A549 (cell line): ENCODE data around the gene CARD10.

Experiments used
- NR3C1 ChIP-seq: fragments of >200 bp; sonication (Bioruptor Twin); formaldehyde crosslinking; IDR thresholded peaks from 3 replicates; pipeline ENCODE4 v1.6.1; 2017
- RAD21 ChIP-seq, 2 experiments: fragments of >200 bp in 1 of 2; sonication (Bioruptor Twin) in 1 of 2; formaldehyde crosslinking in 1 of 2; IDR thresholded peaks in 1 of 2; conservative IDR thresholded peaks in 1 of 2; 2 replicates in 1 of 2; 3 replicates in 1 of 2; pipeline ENCODE4 v1.6.1; 2012 to 2018; ENCODE audit warnings: inconsistent platforms in 1 of 2
- RARB ChIP-seq: fragments of 250-450 bp; sonication (Bioruptor Pico); IDR thresholded peaks from 2 replicates; pipeline ENCODE4 v1.8.0; 2021; ENCODE audit warnings: mild to moderate bottlenecking, moderate library complexity

DNA sequence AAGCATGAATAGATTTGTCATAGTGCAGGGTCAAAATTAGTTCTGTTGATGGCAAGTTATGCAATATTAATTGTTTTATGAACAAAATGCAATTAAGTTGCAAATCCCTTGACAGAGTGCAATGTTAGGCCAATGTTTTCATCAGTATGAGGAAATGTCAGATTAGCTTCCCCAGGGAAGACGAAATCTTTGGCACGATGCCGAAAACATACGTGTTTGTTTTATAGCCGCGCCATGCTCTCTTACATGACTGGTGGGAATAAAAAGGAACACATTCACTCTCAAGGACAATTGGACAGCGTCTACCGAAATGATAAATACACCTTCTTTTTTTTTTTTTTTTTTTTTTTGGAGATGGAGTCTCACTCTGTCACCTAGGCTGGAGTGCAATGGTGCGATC is 60.0 kb downstream of the CARD10 start:
- TF ChIP-seq NR3C1 (no peak), RAD21 (conservative IDR thresholded peaks at IDR 0.05 in 1 of 2, IDR thresholded peaks at IDR 0.05 in 1 of 2) (no peak), RARB (no peak)
